ENCODE results near the gene GLRX5.

GRCh38 chr14:95549656-95550585 lies 15.1 kb downstream of the GLRX5 start:
- no peak for TF ChIP-seq CTCF (IDR thresholded peaks at IDR 0.05; ENCODE audit: low read depth, low read length)
- no peak for TF ChIP-seq EZH2phosphoT487 (IDR thresholded peaks at IDR 0.05; ENCODE audit: low read depth)
